ENCODE data around the gene GRHL3.
A peak's percentile ranks its signal among the peaks of the same experiment; 100 is the strongest.

The GRHL3 gene

GRCh38 chr1:24373044-24373443, 53.9 kb downstream of the GRHL3 start:
- DNase-seq: no peak

- no peak for DNase-seq
Measured at GRCh38 chr1:24373710-24374109, 54.6 kb downstream of the GRHL3 start.

GRCh38 chr1:24374891-24375786, 56.0 kb downstream of the GRHL3 start:
- DNase-seq: no peak

- no peak for DNase-seq
Measured at GRCh38 chr1:24379733-24380315, 60.7 kb downstream of the GRHL3 start.

GRCh38 chr1:24380508-24380907, 61.4 kb downstream of the GRHL3 start:
- DNase-seq: no peak

- DNase-seq: no peak
Measured at GRCh38 chr1:24381256-24381655, 62.1 kb downstream of the GRHL3 start.

- DNase-seq: no peak
Measured at GRCh38 chr1:24382165-24382577, 63.0 kb downstream of the GRHL3 start.

- DNase-seq: no peak
Measured at GRCh38 chr1:24383381-24383940, 64.3 kb downstream of the GRHL3 start.

GRCh38 chr1:24384251-24385090, 65.3 kb downstream of the GRHL3 start:
- no peak for DNase-seq

- DNase-seq: no peak
Measured at GRCh38 chr1:24385160-24385940, 66.2 kb downstream of the GRHL3 start.

- DNase-seq: no peak
Measured at GRCh38 chr1:24386241-24386640, 67.1 kb downstream of the GRHL3 start.

- no peak for DNase-seq
Measured at GRCh38 chr1:24386931-24387330, 67.8 kb downstream of the GRHL3 start.

GRCh38 chr1:24387636-24388175, 68.5 kb downstream of the GRHL3 start:
- no peak for DNase-seq

GRCh38 chr1:24388331-24388885, 69.3 kb downstream of the GRHL3 start:
- no peak for DNase-seq

- DNase-seq: no peak
Measured at GRCh38 chr1:24389231-24389678, 70.1 kb downstream of the GRHL3 start.

- peak; percentile 51 for DNase-seq
Measured at GRCh38 chr1:24390924-24391782, 72.0 kb downstream of the GRHL3 start.

- peak; percentile 47 for DNase-seq
Measured at GRCh38 chr1:24391882-24392603, 72.9 kb downstream of the GRHL3 start.

GRCh38 chr1:24392604-24392946, 73.4 kb downstream of the GRHL3 start:
- no peak for DNase-seq

- no peak for DNase-seq
Measured at GRCh38 chr1:24392982-24393650, 74.0 kb downstream of the GRHL3 start.

Data from right kidney (tissue), 1 donor.